Inferior parietal cortex (tissue), 1 donor: ENCODE results near the gene PAF1.

ENCODE experiments used
- DNase-seq: peaks from one replicate; pipeline ENCODE4 v3.0.0-alpha.2; 2016; ENCODE audit errors: extremely low spot score

Gene PAF1

DNA sequence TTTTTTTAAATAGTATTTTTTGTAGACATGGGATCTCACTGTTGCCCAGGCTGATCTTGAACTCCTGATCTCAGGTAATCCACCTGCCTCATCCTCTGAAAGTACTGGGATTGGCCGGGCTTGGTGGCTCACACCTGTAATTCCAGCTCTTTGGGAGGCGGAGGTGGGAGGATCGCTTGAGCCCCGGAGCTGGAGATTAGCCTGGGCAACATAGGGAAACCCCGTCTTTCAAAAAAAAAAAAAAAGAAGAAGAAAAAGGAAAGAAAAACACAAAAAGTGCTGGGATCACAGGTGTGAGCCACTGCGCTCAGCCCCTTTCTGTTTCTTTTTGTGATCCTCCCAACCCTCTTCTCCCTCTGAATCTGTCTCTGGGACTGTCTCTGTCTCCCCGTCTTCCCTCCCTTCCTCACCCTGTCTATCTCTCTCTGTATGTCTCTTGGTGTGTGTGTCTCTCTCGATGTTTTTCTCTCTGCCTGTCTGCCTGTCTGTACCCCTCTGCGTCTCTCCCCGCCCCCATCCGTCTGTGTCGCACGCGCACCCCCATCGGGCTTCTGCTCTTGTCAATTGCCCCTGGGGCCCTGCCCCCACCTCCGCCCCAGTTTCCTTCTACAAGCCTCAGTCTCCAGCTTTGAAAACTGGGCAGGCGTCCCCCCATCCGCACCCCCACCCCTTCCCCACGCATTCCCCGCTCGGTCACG, 15.2 kb upstream of the PAF1 start:
- DNase-seq = no peak

DNA sequence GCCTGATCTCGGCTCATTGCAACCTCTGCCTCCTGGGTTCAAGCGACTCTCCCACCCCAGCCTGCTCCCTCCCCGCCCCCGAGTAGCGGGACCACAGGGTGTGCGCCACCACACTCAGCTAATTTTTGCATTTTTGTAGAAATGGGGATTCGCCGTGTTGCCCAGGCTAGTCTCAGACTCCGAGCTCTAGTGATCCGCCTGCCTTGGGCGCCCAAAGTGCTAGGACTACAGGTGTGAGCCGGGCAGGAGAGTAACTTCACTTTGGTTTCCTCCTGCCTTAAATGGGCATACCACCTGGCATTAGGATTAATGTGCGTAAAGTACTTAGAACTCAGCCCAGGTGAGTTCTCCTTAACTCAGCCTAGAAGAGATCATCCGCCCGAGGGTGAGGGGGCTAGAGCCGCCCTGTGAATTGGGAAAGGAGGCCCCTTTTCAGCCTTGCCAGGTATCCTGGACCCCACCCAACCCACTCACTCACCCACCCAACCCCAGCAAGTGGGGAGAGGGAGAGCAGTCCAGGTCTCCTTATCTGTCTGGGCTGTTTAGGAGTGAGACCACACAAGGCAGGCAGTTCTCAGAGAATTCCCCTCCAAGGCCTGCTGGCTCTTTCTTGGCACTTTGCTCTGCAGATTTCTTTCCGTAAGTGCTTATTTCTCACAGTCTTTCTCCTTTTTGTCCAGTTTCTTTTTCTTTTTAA, 14.5 kb upstream of the PAF1 start:
- DNase-seq = no peak

DNA sequence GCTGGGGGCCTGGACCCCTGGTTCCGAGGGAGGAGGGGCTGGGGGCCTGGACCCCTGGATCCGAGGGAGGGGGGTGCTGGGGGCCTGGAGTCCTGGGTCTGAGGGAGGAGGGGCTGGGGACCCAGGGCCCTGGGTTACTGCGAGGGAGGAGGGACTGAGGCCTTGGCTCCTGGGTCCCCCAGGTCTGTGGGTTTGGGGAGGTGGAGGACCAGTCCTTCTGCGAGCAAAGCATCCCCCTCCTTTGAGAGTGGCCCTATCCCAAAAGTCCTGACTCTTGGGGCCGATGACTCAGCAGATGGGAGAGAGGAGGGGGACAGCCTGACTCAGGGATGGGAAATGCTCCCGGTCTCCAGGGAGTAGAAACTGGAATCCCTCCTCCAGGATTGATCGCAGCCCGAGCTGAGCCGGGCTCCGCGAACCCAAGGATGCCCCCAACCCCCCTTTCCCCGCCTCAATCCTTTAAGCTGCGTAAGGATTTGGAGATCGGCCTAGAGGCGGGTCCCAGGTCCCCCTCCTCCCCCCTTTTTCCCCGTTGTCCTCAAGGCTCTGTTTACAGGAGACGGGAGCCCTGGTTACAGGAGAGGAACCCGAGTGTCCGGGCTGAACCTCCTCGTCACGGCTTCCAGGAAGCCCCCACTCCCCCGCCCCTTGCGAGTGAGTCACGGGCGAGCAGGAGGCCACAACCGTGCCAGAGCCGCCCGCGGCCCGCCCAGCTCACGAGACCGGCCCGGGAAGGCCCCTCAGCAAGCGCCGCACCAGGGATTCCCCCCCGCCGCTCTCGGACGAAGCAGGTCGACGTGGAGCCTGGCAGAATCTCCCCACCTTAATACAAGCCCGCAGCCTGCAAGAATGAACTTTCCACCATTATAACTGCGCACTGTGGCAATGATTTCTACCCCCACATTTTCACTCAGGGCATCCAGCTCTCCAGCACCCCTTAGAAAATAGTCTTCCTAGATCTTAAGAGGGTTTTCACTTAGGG, 12.7 kb upstream of the PAF1 start:
- DNase-seq = no peak

DNA sequence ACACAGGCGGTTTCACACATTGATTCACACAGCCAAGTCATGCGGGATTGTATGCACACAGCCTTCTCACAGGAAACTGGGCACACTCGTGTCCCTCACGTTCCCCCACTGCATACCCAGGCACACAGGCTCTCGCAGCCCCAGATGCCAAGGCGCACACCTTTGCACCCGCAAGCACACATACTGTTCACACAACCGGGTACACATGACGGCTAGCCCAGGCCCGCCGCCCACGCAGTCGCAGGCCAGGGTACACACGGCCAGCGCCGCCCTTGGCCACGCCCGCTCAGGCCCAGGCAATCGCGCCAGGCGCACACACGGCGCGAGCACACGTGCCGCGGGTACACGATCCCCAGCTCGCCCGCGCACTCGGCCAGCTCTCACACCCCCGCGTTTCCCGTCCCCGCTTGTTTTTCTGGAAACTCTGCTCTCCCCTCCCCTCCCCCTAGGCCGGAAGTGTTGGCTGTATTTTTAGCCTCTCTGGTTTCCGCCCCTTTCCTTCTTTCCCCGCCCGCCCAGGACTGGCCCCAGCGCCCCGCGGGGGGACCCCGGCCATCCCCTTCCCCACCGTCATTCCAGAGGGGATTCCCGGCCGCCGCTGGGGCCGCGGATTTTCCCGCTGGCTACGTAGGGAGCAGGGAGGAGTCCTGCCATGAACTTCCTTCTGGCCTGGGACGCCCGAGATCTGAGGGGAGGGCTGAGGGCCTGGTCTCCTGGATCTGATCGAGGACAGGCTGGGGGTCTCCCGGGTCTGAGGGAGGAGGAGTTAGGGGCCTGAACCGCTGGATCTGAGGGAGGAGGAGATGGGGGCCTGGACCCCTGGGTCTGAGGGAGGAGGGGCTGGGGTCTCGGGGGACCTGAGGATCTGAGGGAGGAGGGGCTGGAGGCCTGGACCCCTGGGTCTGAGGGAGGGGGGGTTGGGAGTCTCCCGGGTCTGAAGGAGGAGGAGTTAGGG, 11.7 kb upstream of the PAF1 start:
- peak; percentile 48 for DNase-seq

DNA sequence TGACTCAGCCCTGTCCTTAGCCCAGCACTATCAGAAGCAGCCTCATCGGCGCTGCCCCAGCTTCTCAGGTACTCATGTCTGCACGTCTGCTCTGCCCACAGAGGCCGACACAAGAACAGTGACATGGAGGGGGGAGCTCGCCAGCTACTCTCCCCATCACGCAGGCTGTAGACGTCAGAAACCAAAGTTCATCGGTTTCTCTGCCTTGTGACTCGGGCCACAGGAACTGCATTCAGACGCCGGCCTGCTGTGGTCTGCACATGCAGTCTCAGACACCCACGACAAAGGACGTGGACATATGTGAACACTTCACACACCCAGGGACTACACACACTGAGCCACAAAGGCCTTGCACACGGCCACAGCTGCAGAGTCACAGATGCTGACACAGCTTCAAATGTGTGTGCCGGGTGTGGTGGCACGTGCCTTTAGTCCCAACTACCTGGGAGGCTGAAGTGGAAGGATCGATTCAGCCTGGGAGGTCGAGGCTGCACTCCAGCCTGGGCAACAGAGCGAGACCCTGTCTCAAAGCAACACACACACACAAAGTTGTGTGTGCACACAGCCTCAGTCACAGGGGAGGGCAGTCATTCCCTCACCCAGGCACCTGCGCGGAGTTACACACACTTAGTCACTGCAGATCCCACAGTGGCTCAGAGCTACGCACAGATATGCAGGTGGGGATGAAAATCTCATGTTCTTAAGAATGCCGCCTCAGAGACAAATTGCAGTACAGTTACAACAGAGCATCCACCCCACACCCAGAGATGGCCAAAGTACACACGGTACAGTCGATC, 10.8 kb upstream of the PAF1 start:
- no peak for DNase-seq

DNA sequence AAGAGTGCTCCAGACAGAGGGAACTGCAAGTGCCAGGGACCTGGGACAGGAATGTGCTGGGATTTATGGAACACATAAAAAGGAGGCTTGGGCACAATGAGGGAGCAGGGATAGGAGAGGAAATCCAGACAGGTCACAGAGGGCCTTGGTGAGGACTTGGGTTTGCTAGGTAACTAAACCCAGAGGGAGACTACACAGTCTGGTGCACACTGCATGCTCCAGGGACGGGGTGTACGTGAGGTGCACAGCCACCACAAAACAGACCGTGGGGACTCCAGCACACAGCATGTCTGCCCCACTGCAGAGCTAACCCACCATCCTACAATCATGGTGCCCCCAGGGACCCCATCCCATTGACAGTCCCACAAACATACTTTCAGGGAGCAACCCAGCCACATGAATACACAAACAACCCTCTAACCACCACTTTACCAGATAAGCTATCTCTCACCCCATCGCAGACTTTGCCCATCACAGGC, 10.2 kb upstream of the PAF1 start:
- no peak for DNase-seq

DNA sequence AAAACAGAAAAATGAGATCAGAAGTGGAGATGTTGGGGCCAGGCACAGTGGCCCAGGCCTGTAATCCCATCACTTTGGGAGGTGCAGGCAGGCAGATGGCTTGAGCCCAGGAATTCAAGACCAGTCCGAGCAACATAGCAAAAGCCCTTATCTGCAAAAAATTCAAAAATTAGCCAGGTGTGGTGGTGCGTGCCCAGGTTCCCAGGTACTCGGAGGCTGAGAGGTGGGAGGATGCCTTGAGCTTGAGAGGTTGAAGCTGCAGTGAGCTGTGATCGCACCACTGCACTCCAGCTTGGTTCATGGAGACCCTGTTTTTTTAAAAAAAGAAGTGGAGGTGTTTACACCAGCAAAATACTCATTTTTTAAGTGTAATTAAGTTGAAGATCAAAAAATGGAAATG, 9.2 kb upstream of the PAF1 start:
- no peak for DNase-seq

DNA sequence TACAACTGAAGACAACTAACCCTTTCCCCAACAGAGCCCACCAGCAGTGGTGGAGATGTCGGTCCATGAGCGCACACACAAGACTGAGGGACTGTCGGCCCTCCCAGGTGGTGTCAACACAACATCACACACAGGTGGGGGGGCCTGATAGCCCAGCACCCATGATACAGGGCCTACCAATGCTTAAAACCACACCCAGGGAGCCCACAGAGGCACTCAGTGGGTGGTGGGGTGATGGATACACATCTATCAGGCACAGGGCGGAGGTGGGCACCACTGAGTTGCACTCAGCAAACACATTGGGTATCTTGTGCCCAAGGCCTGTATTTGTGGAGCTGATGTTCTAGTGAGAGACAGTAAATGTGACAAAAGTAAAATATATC, 8.8 kb upstream of the PAF1 start:
- no peak for DNase-seq

DNA sequence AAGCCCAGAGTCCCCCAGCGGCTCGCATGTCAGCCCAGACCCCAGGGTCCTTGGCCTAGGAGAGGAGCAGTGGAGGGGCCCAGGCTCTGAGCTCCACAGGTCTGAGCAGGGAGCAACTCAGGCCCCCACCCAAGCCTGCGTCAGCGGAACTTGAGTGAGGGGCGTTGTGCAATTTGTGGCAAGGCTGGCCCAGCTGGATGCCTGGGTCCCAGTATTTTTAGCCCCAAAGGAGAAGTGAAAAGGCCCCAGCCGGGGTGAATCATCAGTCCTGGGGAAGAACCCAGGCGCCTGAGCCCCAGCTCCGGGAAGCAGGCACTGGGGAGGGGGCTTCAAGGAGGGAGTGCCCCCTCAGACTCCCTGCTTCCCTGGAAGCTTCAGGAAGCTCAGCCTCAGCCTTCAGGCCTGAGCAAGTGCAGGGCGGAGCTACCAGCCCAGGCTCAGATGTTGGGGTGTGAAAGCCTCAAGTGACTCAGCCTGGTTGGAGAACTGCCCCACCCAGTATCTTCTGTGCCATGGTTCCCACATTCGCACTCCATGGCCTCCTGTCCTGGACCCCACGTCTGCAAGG, 7.5 kb upstream of the PAF1 start:
- DNase-seq = no peak

DNA sequence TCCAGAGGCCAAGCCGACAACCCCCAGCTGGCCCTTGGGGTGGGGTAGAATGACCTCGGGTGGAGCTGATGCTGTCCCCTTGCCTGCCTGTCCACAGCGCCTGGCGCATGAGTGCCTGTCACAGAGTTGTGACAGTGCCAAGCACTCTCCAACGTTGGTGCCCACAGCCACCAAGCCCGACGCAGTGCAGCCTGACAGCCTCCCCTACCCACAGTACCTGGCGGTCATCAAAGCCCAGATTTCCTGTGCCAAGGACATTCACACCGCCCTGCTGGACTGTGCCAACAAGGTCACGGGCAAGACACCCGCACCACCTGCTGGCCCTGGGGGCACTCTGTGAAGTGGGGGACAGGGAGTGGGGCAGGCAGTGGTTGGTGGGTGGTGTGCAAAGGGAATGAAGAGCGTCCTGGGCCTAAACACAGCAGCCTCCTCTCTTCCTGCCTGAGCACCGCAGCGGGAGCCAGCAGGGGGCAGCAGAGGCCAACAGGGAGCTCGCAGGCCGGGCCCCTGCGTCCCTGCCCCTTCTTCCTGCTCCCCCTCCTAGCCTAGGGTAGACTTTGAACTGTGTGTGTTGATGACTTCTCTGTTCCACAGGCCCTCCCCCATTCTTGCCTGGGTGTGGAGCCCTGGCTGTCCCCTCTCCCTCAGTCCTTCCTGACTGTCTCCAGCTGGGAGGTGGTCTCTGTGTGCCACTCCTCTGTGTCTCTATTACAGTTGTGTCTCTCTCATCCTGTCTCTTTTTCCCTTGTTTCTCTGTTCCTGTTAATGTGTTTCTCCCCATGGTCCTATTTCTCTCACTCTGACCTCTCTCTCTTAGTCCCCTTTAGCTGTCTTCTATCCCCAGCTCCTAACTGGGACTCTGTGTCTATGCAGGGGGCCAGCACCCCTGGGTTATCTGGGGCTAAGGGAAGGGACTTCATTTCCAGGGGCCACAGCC, 6.7 kb upstream of the PAF1 start:
- DNase-seq = peak; percentile 81

DNA sequence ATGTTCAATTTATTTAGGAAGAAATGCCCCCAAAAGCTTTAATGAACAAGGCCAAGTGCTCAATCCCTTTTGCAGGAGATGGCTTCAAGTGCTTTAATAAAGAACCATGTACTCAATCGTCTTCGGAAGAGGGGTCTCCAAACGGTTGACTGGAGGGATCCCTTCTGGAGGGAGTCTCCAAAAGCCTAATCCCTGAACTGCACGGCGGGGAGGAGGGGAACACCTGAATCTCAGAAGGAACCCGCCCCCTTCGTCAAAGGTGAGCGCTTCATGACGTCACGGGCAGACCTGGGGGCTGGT, 505 bp downstream of the PAF1 start:
- DNase-seq = no peak

DNA sequence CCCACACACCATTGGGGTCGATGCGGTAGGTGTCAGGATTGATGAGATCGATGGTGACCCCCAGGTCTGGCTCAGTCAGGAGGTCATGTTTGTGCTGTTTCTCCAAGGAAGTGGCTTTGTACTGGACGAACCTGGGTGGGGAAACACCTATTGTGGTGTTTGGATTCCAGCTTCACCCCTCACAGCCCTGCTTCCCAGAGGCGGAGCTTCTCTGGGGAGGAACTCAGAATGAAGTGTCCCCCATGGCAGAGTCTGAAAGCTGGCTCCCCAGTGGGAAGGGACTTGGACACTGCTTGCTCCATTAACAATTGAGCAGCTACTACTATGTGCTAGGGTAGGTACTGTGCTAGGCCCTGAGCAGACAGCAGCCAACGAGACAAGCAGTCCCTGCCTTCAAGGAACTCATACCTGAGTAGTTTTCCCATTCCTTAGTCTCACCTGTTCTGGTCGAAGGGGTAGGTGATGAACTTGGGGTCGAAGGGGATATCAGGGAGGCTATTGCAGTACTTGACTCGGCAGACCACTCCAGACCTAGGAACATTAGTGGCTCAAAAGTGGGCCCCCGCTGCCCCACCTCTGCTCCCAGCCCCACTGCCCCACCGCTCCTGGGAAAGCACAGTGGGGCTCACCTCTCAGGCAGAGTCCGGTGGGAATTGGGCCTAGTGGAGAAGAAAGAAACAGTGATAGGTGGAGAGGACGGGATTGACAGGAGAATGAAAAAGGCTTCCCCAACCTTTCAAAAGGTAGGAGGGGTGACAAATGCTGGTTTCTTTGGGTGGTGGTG, 1.1 kb downstream of the PAF1 start:
- DNase-seq = no peak

DNA sequence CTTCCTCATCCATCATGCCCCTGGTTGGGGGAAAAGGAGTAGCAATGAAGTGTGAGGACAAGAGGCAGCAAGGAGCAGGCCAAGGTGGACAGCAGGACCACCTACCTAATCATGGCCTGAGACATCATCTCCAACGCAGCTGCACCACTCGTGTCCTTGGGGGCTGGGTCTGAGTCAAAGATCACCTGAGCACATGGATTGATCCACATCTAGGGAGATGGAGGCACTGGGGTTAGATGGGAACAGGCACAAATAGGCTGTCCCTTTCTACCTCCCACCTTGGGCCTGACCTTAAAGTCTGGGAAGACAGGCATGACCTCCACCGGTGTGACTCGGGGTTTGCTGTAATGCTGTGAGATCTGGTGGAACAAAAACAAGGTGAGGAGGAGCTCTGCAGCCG, 2.2 kb downstream of the PAF1 start:
- no peak for DNase-seq

DNA sequence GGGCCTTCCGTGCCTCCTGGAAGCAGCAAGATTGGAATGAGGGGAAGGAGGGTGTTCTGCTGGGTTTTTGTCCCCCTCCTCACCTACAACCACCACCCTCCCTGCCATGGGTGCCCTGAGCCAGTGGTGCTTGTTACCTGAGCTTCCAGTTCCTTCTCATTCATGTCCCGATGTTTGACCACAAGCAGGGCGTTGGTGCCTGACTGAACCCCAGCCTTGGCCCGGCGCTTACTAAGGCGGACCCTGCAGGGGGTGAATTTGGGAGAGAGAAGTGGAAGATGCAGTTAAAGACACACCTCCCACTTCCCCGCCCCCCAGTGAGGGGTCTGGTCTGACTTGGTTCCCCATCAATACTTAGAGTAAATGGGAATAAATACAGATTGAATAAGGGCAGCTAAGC, 4.3 kb downstream of the PAF1 start:
- DNase-seq = no peak

DNA sequence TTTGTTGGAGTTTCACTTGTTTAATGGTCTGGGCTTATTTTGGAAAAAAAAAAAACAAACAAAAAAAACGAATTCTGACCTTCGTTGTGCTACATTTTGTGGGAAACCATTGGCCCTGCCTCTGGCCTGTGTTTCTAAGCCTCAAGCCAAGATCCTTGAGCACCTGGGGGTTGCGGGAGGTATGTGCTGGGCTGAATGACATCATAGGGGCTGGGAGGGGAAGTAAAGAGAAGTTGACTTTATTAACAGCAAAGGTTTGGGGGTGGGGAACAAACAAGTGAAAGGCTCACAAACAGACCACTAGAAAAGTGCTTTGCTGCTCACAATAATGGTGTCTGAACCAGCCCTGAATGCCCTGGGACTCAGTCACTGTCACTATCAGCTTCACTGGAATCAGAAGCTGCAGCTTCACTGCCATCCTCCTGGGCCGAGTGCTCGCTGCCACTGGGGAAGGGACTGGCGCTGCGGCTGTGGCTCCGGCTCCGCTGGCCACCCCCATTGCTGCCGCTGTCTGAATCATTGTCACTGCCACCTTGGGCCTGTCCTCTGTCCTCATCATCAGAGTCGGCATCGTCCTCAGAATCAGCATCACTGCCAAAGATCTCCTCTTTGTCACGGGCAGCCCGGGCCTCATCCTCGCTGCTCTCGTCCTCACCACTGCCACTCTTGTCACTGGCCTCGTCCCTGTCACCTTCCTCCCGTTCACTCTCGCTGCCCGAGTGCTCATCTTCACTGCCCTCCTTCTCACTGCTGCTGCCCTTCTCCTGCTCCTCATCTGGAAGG, 5.1 kb downstream of the PAF1 start:
- DNase-seq = no peak

DNA sequence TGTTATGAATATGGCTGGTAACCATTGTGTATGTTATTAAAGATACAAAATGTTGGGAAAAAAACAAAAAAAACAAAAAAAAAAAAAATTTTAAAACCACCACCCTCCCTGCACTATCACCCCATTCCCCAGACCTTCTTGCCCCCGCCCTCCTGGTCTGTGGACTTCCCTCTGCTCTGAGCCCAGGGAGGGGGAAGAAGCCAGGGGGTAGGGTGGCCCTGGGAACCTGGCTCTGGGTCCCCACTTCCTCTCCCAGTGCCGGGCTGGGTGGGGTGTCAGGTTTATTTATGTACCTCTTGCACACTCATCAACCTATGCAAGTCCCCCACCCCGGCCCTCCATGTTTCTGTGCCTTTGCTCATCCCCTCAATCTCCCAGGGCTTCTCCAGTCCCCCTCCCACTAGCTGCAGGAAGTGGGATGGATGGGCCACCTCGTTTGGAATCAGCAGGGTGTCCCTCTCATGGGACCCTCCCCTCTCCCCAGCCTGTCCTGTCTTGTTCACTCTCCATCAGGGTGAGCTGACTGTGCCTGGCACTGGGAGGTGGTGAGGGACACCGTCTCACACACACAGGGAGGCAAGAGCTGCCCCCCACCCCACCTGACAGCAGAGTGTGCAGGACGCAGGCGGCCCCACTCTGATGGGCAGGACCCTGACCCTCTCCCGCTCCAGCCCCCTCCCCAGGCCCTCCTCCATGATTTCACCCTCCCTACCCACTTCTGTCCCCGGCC, 5.9 kb downstream of the PAF1 start:
- no peak for DNase-seq
